Parathyroid adenoma (tissue), 2 donors: Measurements from ENCODE around the gene CSMD2.

Experiments
- H2AFZ ChIP-seq: fragments of 300-600 bp; sonication (generic); one replicate; pipeline ENCODE4 v1.7.0; 2017; ENCODE audit warnings: antibody characterized with exemption, mild to moderate bottlenecking
- H3K27ac ChIP-seq: fragments of 300-600 bp; sonication (generic); one replicate; pipeline ENCODE4 v1.7.0; 2017
- H3K27me3 ChIP-seq: fragments of 300-600 bp; sonication (generic); one replicate; pipeline ENCODE4 v1.7.0; 2017; ENCODE audit warnings: low read length; ENCODE audit not compliant: control insufficient read depth, insufficient read depth
- H3K36me3 ChIP-seq: fragments of 300-600 bp; sonication (generic); one replicate; pipeline ENCODE4 v1.7.0; 2017; ENCODE audit warnings: low read length; ENCODE audit not compliant: control insufficient read depth, insufficient read depth
- H3K4me1 ChIP-seq: fragments of 300-600 bp; sonication (generic); one replicate; pipeline ENCODE4 v1.7.0; 2017; ENCODE audit warnings: control low read depth
- H3K4me2 ChIP-seq: fragments of 300-600 bp; sonication (generic); one replicate; pipeline ENCODE4 v1.7.0; 2017; ENCODE audit warnings: low read length
- H3K4me3 ChIP-seq: fragments of 300-600 bp; sonication (generic); one replicate; pipeline ENCODE4 v1.7.0; 2017; ENCODE audit warnings: low read depth, low read length
- H3K79me2 ChIP-seq: fragments of 300-600 bp; sonication (generic); one replicate; pipeline ENCODE4 v1.7.0; 2017; ENCODE audit warnings: control low read depth
- H3K9ac ChIP-seq: fragments of 300-600 bp; sonication (generic); one replicate; pipeline ENCODE4 v1.7.0; 2017; ENCODE audit warnings: mild to moderate bottlenecking
- H3K9me3 ChIP-seq: fragments of 300-600 bp; sonication (generic); one replicate; pipeline ENCODE4 v1.7.0; 2017; ENCODE audit warnings: low read length; ENCODE audit not compliant: control insufficient read depth
- TF ChIP-seq, protein P1 (sequence below): fragments of 300-600 bp; sonication (generic); IDR thresholded peaks from one replicate; pipeline ENCODE4 v1.7.0; 2017; ENCODE audit warnings: antibody characterized with exemption, mild to moderate bottlenecking
- donor health status: primary hyperparathyroidism.

CSMD2 gene

DNA sequence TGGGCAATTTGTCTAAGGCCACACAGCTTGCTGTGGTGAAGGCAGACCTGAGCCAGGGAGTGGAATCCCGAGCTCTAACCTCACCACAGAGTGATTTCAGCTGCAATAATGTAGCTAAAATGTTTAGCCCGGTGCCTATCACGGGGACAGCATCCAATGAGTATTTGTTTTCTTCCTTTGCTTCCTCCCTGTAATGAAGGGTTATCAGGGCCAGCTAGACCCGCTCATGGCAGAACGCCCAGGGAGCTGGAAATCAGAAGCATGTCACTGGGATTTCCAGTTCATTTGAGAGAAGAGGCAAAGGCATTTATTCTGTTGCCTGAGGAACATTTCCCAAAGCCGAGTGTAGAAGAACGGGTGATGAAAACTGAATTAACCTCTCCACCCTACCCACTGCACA, 509.5 kb downstream of the CSMD2 start:
- Histone ChIP-seq H3K27me3 (no peaks in the 10 kb centered on the region), H3K36me3 (no peaks in the 10 kb centered on the region), H3K27ac (no peak overlapping the region), H3K4me1 (no peaks in the 10 kb centered on the region), H3K4me3 (no peak overlapping the region), H3K9ac (no peak overlapping the region), H3K79me2 (no peaks in the 10 kb centered on the region), H3K9me3 (no peaks in the 10 kb centered on the region), H3K4me2 (no peak overlapping the region), H2AFZ (no peak overlapping the region)
- TF ChIP-seq, protein P1, sequence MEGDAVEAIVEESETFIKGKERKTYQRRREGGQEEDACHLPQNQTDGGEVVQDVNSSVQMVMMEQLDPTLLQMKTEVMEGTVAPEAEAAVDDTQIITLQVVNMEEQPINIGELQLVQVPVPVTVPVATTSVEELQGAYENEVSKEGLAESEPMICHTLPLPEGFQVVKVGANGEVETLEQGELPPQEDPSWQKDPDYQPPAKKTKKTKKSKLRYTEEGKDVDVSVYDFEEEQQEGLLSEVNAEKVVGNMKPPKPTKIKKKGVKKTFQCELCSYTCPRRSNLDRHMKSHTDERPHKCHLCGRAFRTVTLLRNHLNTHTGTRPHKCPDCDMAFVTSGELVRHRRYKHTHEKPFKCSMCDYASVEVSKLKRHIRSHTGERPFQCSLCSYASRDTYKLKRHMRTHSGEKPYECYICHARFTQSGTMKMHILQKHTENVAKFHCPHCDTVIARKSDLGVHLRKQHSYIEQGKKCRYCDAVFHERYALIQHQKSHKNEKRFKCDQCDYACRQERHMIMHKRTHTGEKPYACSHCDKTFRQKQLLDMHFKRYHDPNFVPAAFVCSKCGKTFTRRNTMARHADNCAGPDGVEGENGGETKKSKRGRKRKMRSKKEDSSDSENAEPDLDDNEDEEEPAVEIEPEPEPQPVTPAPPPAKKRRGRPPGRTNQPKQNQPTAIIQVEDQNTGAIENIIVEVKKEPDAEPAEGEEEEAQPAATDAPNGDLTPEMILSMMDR: no peak

DNA sequence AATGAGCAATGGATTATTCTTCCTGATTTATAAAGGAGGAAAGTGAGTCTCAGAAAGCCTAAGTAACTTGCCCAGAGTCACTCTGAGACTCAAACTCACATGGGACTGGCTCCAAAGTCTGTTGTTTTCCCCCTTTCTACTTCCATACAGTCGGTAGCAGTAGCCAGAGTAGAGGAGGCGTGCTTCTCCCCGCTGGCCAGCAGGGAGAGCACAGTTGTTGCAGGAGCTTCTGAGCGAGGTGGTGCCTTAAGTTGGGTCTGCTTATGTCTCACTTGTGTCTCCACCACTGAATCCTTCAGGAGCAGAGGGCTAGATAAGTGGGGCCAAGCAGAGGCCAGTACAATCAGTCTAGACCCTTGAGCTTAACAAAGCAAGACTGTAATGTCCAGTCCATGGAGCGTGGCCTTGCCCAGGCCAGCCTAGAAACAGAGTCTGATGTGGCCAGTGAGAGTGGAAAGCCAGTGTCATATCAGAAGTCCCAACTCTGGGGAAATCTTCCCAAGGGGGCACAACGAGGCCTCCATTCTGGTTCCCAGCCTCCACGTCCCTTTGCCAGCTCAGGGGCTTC, 510.7 kb downstream of the CSMD2 start:
- no peak overlapping the region for H2AFZ ChIP-seq
- no peak overlapping the region for H3K27ac ChIP-seq
- TF ChIP-seq, protein P1: no peak

DNA sequence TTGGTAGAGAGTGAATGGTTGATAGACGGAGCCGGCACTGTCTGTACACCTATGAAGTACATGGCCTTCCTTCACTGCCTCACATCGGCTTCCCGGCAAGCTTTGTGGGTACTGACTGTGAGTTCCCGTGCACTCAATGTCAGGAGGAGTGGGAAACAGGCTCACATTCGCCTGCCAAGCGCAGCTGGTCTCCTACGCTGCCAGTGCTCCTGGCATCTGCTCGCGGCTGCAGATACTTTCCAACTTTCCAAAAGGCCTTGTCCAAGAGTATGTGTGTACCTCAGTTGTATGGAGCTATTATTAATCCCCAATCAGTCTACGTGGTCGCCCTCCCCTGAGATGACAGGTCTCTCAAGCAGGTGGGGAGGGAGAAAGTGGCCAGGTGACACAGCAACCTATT, 511.8 kb downstream of the CSMD2 start:
- H3K9me3 ChIP-seq: no peaks in the 10 kb centered on the region
- no peaks in the 10 kb centered on the region for H3K27me3 ChIP-seq
- no peak overlapping the region for H3K27ac ChIP-seq
- H3K4me3 ChIP-seq: no peak overlapping the region
- TF ChIP-seq, protein P1: no peak
- no peaks in the 10 kb centered on the region for H3K4me1 ChIP-seq
- H3K9ac ChIP-seq: no peak overlapping the region
- H3K79me2 ChIP-seq: no peaks in the 10 kb centered on the region
- H3K4me2 ChIP-seq: no peak overlapping the region
- no peak overlapping the region for H2AFZ ChIP-seq
- H3K36me3 ChIP-seq: no peaks in the 10 kb centered on the region

More for the DNA sequence above, 510.7 kb downstream of the CSMD2 start:
- Histone ChIP-seq H3K4me3 (no peak overlapping the region), H3K9me3 (no peaks in the 10 kb centered on the region), H3K79me2 (no peaks in the 10 kb centered on the region), H3K36me3 (no peaks in the 10 kb centered on the region), H3K4me2 (no peak overlapping the region), H3K27me3 (no peaks in the 10 kb centered on the region), H3K4me1 (no peaks in the 10 kb centered on the region), H3K9ac (no peak overlapping the region)

GRCh38 chr1:33650708-33651107, 514.3 kb downstream of the CSMD2 start:
- Histone ChIP-seq H2AFZ (no peak overlapping the region), H3K4me2 (no peak overlapping the region), H3K27me3 (no peaks in the 10 kb centered on the region), H3K9me3 (no peaks in the 10 kb centered on the region), H3K4me1 (no peaks in the 10 kb centered on the region), H3K4me3 (no peak overlapping the region), H3K27ac (no peak overlapping the region), H3K79me2 (no peaks in the 10 kb centered on the region), H3K36me3 (no peaks in the 10 kb centered on the region), H3K9ac (no peak overlapping the region)
- TF ChIP-seq, protein P1: no peak

- TF ChIP-seq, protein P1: no peak
- H3K9me3 ChIP-seq: no peaks in the 10 kb centered on the region
- H3K27me3 ChIP-seq: no peaks in the 10 kb centered on the region
- H2AFZ ChIP-seq: no peak overlapping the region
- H3K4me2 ChIP-seq: no peak overlapping the region
- no peaks in the 10 kb centered on the region for H3K79me2 ChIP-seq
- H3K36me3 ChIP-seq: no peaks in the 10 kb centered on the region
- no peak overlapping the region for H3K27ac ChIP-seq
- H3K9ac ChIP-seq: no peak overlapping the region
- H3K4me3 ChIP-seq: no peak overlapping the region
- no peaks in the 10 kb centered on the region for H3K4me1 ChIP-seq
Measured at GRCh38 chr1:33649759-33650158, 515.3 kb downstream of the CSMD2 start.
